ENCODE results near the gene DNASE1. TPM values are rescaled to one million over a fixed set of nuclear protein-coding genes. Genes with fewer than 3 reads are reported as not detected.

The DNASE1 gene
- total RNA-seq, 1 donor from 2014 or later = 14.3 TPM

DNA sequence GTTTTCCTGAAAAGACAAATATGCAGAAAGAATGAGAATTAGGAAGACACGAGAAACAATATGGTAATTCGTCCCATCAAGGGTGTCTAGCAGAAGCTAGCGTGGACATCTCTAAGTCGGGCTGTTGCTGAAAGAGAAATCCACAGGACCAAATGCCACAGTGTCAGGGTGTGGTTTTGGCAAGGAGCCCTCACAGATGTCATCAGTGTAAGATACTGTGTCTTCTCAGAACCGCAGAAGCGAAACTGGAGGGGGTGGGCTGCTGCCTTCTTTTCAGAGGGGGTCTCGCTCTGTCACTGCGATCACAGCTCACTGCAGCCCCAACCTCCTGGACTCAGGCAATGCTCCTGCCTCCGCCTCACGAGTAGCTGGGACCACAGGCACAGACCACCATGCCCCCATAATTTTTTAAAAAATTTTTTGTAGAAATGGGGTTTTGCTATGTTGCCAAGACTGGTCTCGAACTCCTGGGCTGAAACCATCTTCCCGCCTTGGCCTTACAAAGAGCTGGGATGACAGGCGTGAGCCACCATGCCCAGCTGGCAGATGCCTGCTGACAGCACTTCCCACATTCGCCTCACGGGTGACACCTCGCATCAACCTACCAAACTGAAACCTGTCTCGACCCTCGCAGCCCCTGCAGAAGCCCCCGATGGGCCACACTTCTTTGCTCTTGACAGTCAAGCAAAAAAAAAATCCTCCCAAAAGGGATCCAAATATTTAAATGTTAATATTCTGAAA is 36.7 kb downstream of the DNASE1 start:
- DNase-seq (no peak), ATAC-seq (peak; percentile 14 to 15)
- Histone ChIP-seq H3K9me3 (no peaks in the 10 kb centered on the region), H3K27me3 (ENCODE audit: low read depth) (no peaks in the 10 kb centered on the region), H3K4me1 (peaks cover 12% of the 10 kb centered on the region), H3K4me3 (peak overlapping the region; percentile 44), H3K36me3 (peaks cover 26% of the 10 kb centered on the region), H3K27ac (peak overlapping the region; percentile 57)
- intact Hi-C loops (cut with DNase I) = no loop called here
- TF ChIP-seq, protein P1, sequence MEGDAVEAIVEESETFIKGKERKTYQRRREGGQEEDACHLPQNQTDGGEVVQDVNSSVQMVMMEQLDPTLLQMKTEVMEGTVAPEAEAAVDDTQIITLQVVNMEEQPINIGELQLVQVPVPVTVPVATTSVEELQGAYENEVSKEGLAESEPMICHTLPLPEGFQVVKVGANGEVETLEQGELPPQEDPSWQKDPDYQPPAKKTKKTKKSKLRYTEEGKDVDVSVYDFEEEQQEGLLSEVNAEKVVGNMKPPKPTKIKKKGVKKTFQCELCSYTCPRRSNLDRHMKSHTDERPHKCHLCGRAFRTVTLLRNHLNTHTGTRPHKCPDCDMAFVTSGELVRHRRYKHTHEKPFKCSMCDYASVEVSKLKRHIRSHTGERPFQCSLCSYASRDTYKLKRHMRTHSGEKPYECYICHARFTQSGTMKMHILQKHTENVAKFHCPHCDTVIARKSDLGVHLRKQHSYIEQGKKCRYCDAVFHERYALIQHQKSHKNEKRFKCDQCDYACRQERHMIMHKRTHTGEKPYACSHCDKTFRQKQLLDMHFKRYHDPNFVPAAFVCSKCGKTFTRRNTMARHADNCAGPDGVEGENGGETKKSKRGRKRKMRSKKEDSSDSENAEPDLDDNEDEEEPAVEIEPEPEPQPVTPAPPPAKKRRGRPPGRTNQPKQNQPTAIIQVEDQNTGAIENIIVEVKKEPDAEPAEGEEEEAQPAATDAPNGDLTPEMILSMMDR (IDR thresholded peaks at IDR 0.05) = no peak

DNA sequence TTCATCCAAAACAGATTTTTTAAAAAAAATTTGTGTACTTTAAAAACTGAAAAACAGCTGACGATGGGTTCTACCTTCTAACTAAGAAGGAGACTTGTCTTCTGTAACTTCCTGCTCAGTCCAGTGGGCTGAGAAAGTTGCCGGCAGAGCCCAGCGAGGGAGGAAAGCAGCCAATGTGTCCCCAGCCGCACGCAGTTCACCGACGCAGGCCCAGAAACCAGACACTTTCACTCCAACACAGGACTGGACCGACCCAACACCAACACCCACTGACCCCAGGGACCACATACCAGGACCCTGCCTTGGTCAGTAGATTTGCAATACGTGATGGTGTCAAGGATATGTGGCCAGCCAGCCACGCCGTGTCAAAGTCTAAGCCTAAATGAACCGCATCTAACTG is 37.3 kb downstream of the DNASE1 start:
- intact Hi-C loops (cut with DNase I) = no loop called here
- TF ChIP-seq, protein P1 (IDR thresholded peaks at IDR 0.05) = no peak
- no peak overlapping the region for H3K4me3 ChIP-seq
- no peaks in the 10 kb centered on the region for H3K27me3 ChIP-seq (ENCODE audit: low read depth)
- H3K4me1 ChIP-seq = peaks cover 12% of the 10 kb centered on the region
- no peak overlapping the region for H3K27ac ChIP-seq
- H3K9me3 ChIP-seq = no peaks in the 10 kb centered on the region
- DNase-seq = no peak
- H3K36me3 ChIP-seq = peaks cover 20% of the 10 kb centered on the region
- no peak for ATAC-seq

DNA sequence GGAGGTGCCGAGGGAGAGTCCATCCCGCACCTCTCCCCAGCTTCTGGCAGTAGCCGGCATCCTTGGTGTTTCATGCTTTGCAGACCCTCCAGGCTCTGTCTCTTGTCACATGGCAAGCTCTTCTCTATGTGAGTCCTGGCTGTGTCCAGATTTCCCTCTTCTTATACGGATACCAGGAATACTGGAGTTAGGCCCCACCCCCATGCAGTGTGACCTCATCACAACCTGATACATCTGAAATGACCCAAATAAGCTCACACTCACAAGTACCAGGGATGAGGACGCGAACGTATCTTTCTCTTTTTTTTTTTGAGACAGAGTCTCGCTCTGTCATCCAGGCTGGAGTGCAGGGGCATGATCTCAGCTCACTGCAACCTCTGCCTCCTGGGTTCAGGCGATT is 39.6 kb downstream of the DNASE1 start:
- intact Hi-C loops (cut with DNase I) = no loop called here
- TF ChIP-seq, protein P1 (IDR thresholded peaks at IDR 0.05) = no peak
- Histone ChIP-seq H3K4me3 (no peak overlapping the region), H3K27me3 (ENCODE audit: low read depth) (no peaks in the 10 kb centered on the region), H3K4me1 (peaks cover 12% of the 10 kb centered on the region), H3K27ac (no peak overlapping the region), H3K36me3 (no peaks in the 10 kb centered on the region), H3K9me3 (no peaks in the 10 kb centered on the region)
- DNase-seq (no peak), ATAC-seq (no peak)

DNA sequence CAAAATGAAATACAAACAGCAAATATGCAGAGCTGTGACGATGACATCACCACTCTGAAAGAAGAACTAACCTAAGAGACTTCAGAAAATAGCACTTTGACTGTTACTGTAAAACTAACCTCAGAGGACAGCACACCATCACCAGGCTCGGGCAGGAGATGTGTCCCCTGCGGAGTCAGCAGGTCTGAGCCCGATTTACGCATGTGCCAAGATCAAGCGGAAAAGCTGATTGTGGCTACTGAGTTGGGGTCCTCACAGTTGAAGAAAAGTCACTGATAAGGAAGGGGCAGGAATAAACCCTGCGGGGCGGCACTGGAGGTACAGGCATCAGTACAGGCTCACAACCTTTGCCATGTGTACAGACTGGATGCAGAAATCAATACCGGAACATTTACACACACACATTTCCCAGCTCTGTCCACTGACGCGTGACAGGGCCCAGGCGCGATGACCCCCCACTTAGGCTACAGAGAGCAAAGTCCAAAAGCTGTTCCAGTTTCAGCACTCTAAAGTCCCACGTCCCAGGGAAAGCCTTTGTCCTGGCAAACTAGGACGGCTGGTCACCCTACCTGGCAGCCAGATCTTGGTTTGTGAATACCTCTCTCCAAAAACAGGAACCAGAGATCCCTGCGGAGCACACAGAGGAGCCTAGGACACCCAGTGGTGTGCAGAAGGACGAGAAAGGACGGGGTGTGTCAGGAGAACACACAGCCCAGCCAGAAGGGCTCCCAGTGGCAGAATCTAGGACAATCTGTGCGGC is 41.3 kb downstream of the DNASE1 start:
- Histone ChIP-seq H3K4me3 (no peak overlapping the region), H3K27ac (no peak overlapping the region), H3K9me3 (no peaks in the 10 kb centered on the region), H3K27me3 (ENCODE audit: low read depth) (no peaks in the 10 kb centered on the region), H3K4me1 (peaks cover 4% of the 10 kb centered on the region), H3K36me3 (no peaks in the 10 kb centered on the region)
- ATAC-seq = peak in 1 of 2 donors; percentile 14
- no peak for DNase-seq
- TF ChIP-seq, protein P1 (IDR thresholded peaks at IDR 0.05) = no peak
- intact Hi-C loops (cut with DNase I) = no loop called here

DNA sequence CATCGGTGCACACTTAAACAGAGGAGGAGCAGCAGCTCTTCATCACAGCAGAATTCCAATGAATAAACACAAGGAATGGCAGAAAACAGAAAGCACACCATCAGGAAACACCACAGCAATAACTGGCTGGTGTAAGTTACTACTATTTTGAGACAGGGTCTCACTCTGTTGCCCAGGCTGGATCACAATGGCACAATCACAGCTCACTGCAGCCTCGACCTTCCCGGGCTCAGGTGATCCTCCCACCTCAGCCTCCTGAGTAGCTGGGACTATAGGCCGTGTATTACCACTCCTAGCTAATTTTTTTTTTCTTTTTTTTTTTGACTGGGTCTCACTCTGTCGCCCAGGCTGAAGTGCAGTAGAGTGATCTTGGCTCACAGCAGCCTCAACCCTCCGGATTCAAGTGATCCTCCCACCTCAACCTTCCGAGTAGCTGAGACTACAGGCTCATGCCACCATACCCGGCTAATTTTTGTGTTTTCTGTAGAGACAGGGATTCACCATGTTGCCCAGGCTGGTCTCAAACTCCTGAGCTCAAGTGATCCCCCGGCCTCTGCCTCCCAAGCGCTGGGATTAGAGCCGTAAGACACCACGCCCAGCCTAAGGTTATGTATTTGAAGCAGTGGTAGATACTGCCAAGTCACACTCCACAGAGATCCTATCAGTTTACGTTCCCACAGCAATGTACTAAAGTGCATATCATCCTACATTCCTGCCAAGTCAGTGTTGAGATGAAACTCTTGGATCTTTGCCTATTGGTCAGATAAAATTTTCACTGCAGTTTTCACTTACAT is 42.1 kb downstream of the DNASE1 start:
- Histone ChIP-seq H3K27me3 (ENCODE audit: low read depth) (no peaks in the 10 kb centered on the region), H3K4me1 (no peaks in the 10 kb centered on the region), H3K36me3 (no peaks in the 10 kb centered on the region), H3K27ac (no peak overlapping the region), H3K9me3 (no peaks in the 10 kb centered on the region), H3K4me3 (no peak overlapping the region)
- ATAC-seq (no peak), DNase-seq (no peak)
- intact Hi-C loops (cut with DNase I) = no loop called here
- TF ChIP-seq, protein P1 (IDR thresholded peaks at IDR 0.05) = no peak
